Measurements from ENCODE around the gene IP6K3.

The IP6K3 gene

DNA sequence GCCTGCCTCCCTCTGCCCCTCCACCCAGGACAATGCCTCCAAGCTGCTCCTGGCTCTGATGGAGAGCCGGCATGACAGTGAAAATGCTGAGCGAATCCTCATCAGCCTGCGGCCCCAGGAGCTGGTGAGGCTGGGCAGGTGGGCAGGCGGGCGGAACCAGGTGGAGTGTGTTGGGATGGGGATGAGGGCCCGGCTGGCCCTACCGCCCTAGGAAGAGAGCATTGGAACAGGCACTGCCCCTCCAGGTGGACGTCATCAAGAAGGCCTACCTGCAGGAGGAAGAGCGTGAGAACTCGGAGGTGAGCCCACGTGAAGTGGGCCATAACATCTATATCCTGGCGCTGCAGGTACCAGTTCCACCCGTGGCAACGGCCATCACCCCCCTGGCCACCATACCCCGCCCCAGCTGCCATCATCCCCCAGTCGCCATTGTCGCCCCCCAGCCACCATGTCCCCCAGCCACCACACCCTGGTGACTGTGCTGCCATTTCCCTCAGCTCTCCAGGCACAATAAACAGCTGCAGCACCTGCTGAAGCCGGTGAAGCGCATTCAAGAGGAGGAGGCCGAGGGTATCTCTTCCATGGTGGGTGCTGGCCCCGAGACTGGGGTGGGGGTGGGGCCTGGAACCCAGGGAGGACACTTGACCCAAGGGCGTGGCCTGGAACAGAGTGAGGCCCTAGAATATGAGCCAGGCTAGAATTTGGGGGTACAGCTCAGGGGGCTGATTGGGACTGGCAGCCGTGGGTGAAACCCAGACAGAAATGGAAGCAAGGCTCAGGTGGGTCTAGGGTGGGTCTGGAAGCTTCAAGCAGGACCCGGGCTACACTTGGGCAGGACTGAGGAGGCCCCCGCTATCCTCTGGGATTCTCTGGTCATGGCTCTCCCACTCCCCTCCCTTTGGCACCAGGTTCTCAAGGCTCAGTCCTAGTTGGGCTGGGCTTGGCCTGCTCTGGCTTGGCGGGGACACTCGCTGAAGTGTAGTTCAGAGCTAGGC, 59.4 kb downstream of the IP6K3 start:
- DNase-seq = no peak

DNA sequence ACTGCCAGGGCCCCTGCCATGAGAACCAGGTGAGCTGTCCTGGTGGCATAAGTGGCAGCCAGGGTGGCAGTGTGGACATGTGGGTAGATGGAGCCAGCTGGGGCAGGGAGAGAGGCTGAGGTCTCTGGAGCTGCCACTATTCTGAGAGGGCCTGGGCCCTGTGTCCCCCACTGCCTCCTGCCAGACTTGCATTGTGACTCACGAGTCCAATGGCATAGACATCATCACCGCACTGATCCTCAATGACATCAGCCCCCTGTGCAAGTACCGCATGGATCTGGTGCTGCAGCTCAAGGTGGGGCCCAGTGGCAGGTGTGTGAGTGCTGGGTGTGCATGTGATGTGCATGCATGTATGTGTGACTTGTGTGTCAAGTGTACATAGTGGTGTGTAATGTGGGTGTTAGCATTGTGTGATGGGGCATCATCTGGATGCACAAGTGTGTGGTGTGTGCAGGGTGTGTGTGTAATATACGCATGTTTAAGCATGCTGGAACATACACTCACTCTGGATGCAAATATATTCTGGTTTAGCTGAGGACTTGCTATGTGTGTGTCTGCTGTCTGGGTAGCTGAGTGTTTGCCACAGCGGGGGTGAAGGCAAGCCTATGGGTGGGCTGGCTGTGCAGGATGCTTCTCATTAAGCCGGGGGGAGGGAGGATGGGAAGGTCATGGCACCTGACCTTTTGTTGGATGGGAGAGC, 60.3 kb downstream of the IP6K3 start:
- DNase-seq = no peak

GRCh38 chr6:33685411-33686224, 61.1 kb downstream of the IP6K3 start:
- no peak for DNase-seq

DNA sequence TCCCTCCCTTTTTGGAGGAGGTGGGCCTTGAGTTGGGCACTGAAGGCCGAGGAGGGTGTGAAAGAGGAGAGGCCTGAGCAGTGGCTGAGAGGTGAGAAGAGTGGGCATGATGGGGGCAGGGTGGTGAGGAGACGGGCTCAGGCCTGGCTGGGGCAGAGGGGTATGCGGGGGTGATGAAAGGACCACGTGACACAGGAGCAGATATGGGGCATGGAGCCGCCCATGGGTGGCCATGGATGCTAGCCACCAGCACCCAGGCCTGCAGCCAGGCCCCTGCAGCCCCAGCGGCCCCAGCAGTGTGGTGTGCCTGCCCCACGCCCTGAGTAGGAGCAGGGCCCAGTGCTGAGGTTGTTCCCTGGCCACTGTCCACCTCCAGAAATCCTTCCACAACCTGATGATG, 61.7 kb downstream of the IP6K3 start:
- no peak for DNase-seq

DNA sequence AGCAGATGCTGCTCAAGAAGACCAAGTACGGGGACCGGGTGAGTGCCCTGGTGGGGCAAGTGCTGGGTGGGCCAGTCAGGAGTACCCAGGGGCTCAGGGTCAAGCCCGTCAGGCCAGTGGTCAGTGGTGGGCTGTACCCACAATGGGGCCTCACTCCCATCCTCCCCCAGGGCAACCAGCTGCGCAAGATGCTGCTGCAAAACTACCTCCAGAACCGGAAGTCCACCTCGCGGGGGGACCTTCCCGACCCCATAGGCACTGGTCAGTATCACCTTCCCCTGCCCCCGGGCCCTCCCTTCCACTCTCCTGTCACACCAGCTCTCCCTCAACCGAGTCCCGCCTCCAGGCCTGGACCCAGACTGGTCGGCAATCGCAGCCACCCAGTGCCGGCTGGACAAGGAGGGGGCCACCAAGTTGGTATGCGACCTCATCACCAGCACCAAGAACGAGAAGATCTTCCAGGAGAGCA, 62.2 kb downstream of the IP6K3 start:
- DNase-seq = no peak

DNA sequence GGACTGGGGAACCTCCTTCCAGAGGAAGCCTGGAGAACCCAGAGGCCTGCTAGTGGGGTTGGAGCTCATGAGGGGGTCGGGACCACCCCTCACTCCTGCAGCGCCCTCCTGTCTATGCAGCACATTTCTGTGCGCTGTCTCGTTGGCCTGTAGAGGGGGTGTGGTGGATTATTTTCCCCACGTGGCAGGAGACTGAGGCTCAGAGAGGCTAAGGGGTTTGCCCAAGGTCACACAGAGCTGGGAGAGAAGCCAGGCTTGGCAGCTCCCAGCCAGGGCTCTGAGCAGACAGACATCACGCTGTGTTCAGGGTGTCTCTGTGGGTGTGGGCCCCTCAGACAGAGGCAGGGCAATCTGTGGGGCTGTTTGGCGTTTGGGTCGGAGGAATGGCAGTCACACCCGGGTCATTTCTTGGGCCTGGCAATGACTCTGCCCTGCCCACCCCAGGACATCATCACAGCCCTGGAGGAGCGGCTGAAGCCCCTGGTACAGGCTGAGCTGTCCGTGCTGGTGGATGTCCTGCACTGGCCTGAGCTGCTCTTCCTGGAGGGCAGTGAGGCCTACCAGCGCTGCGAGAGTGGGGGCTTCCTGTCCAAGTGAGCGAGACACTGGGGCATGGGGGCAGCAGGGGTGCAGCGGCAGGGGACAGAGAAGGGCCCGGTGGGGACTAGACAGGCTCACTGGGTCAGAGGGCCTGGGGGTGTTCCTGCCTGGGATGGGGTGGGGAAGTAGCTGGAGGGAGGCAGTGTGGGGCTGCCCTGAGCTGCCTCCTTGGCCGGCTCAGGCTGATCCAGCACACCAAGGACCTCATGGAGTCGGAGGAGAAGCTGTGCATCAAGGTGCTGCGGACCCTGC, 62.9 kb downstream of the IP6K3 start:
- DNase-seq = no peak

DNA sequence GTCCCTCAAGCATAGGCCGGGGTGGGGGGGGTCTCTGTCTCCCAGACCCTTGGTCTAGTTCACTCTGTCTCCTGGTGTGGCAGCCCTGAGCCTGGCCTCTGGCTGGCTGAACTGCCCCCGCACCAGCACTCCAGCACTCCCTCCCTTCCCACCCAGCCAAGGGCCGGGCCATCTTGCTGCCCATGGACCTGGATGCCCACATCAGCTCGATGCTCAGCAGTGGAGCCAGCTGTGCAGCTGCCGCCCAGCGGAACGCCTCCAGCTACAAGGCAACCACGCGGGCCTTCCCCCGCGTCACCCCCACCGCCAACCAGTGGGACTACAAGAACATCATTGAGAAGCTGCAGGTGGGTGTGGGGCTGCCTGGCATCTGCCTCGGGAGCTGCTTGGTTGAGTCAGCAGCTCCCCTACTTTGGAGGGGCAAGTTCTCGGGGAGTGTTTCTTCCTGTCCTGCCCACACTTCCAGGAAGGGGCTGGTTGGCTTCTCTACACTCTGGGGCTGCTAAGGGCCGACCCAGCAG, 63.6 kb downstream of the IP6K3 start:
- DNase-seq = no peak

GRCh38 chr6:33682341-33682740, 64.4 kb downstream of the IP6K3 start:
- DNase-seq = no peak

- DNase-seq = no peak
Measured at GRCh38 chr6:33679761-33680160, 66.9 kb downstream of the IP6K3 start.

- DNase-seq = no peak
Measured at GRCh38 chr6:33678932-33679490, 67.7 kb downstream of the IP6K3 start.

- DNase-seq = no peak
Measured at GRCh38 chr6:33678233-33678931, 68.3 kb downstream of the IP6K3 start.

DNA sequence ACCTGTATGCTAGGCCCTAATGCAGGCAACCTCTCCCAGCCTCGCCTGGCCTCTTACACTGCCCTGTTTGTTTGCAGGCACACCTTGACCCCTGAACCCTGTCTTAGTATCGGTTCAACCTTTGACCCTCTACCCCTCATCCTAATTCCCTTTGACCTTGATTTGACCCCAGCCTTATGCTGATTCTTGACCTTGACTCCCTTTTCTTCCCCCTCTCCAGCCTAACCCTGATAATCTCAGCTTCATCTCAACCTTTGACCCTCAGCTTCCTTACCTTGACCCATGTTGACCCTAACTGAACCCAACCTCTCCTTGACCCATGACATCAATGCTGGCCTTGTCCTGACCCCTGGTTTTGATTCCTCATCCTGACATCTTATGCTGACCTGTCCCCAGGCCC, 69.0 kb downstream of the IP6K3 start:
- DNase-seq = no peak

DNA sequence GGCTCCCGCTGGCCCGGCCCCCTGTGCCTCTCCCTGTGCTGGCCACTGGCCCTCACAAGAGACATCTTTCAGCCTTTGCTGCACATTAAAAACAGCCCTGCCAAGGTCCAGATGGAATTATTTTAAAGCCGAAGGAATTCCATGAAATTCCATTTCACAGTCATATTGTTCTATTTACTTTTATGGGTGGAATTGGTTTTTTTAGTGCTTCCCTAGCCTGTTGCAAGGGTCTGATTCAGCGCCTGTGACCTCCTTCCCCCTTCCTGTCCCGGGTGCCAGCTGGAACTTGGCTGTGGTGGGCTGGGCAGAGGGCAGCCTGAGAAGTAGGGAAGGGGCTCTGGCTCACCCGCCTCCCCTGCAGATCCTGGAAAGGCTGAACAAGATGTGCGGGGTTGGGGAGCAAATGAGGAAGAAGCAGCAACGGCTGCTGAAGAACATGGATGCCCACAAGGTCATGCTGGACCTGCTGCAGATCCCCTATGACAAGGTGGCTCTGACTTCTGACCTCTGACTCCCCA, 69.5 kb downstream of the IP6K3 start:
- no peak for DNase-seq

DNA sequence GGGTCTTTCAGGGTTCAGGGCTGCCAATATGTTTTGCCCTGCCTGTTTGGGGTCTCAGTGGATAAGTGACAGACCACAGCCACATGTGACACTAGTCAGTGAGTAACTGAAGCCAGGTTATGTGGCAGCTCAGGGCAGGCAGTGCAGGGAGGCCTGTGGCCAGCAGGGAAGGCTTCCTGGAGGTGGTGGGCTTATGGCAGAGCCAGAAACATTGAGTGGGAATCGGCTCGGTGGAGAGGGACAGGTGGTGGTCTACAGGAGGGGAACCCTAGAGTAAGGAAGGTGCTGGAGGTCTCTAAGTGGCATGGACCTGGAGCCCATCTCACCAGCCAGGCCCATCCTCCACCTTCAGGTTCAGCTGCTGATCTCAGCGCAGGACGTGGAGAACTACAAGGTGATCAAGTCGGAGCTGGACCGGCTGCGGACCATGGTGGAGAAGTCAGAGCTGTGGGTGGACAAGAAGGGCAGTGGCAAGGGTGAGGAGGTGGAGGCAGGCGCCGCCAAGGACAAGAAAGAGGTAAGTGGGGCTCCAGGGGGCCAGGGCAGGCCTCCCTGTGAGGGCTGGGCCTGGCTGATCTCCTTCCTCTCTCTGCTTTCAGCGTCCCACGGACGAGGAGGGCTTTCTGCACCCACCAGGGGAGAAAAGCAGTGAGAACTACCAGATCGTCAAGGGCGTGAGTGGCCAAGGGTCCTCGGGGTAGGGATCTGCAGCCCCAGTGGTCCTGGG, 70.1 kb downstream of the IP6K3 start:
- DNase-seq = no peak

GRCh38 chr6:33675968-33676367, 70.7 kb downstream of the IP6K3 start:
- no peak for DNase-seq

DNA sequence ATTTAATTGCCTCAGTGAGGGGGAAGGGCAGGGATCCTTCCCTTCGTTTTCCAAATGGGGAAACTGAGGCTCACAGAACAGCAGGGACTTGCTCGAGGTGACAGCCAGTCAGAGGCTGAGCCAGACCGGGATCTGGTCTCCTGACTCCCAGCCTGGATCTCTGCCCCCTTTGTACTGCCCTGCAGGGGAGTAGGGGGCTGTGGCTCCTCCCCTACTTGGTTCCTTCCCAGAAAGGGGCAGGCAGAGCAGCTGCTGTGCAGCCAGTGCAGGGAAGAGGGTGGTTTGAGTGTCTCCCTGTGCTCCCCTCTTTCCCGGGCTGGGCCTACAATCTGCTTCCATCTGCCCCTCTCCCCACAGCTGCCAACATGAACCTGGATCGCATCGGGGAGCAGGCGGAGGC, 72.9 kb downstream of the IP6K3 start:
- no peak for DNase-seq

DNA sequence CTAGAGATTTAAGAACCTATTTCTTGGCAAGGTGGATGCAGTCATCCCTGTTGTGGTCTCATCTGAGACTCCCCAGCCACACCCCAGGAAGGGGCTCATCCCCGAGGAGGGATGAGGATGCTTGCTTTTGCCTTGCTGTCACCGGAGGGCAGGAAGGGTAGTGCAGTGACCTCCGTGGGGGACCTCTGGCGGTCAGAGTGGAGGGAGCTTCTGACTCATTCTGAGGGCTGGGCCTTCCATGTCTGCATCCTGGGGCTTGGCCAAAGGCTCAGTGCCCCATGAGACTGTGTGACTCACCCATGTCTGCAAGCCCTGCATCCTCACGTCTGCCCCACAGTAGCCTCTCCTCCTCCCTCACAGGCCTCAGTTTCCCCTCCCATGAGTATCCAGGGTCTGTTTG, 73.9 kb downstream of the IP6K3 start:
- no peak for DNase-seq

- DNase-seq = no peak
Measured at GRCh38 chr6:33671744-33672072, 75.0 kb downstream of the IP6K3 start.
